K562 (cell line): Measurements from ENCODE around the gene MT4. TPM values are rescaled to one million over a fixed set of nuclear protein-coding genes. Genes with fewer than 3 reads are reported as not detected.
A peak's percentile ranks its signal among the peaks of the same experiment; 100 is the strongest.

Experiments used
- CUX1 ChIP-seq: fragments of 200-800 bp; sonication (Bioruptor generic); IDR thresholded peaks from 2 replicates; pipeline ENCODE4 v1.6.1; 2016; ENCODE audit warnings: missing genetic modification characterization, missing compliant biosample characterization
- ELK1 ChIP-seq: sonication (generic); formaldehyde crosslinking; IDR thresholded peaks from 2 replicates; pipeline ENCODE4 v1.8.1; 2022; ENCODE audit warnings: missing genetic modification reagents
- EP300 ChIP-seq: IDR thresholded peaks from 2 replicates; pipeline ENCODE4 v1.6.1; 2012; ENCODE audit warnings: low read length, improper control_type of control experiment
- FOXA1 ChIP-seq: fragments of 450-650 bp; IDR thresholded peaks from 2 replicates; pipeline ENCODE4 v1.6.1; 2016; ENCODE audit warnings: mild to moderate bottlenecking, borderline replicate concordance
- HES1 ChIP-seq: fragments of 450-650 bp; IDR thresholded peaks from 2 replicates; pipeline ENCODE4 v1.6.1; 2016; ENCODE audit warnings: low read depth, mild to moderate bottlenecking, moderate library complexity
- HIVEP1 ChIP-seq: fragments of 250-450 bp; sonication (Bioruptor Pico); IDR thresholded peaks from 2 replicates; pipeline ENCODE4 v1.4.0; 2020; ENCODE audit warnings: mild to moderate bottlenecking
- MLX ChIP-seq, 2 experiments: fragments of 450-650 bp in 1 of 2; sonication (generic) in 1 of 2; formaldehyde crosslinking; conservative IDR thresholded peaks; 2 replicates each; pipeline versions ENCODE4 v1.4.0 to v1.8.1; 2020 to 2022; ENCODE audit warnings: mild to moderate bottlenecking in 1 of 2, missing genetic modification reagents in 1 of 2
- MTA3 ChIP-seq: fragments of 450-650 bp; formaldehyde crosslinking; IDR thresholded peaks from 2 replicates; pipeline ENCODE4 v1.6.1; 2017; ENCODE audit warnings: mild to moderate bottlenecking, borderline replicate concordance
- RBM39 ChIP-seq: fragments of 200-400 bp; formaldehyde crosslinking; optimal IDR thresholded peaks from 2 replicates; pipeline ENCODE3; 2018; ENCODE audit warnings: low read depth, low read length
- TAF7 ChIP-seq: fragments of 450-650 bp; IDR thresholded peaks from 2 replicates; pipeline ENCODE4 v1.6.1; 2016; ENCODE audit warnings: missing genetic modification characterization, missing compliant biosample characterization
- TCFL5 ChIP-seq: fragments of 250-450 bp; sonication (Bioruptor Pico); conservative IDR thresholded peaks from 2 replicates; pipeline ENCODE4 v1.6.1; 2021; ENCODE audit warnings: mild to moderate bottlenecking, moderate library complexity, matching md5 sums
- VEZF1 ChIP-seq: fragments of 200-800 bp; sonication (Bioruptor generic); IDR thresholded peaks from 2 replicates; pipeline ENCODE4 v1.6.1; 2017; ENCODE audit warnings: missing genetic modification characterization, missing compliant biosample characterization
- polyA plus RNA-seq, 8 experiments: library from polyadenylated mRNA; depleted of rRNA in 4 of 8; stranded (reverse) in 5 of 8; unstranded in 3 of 8; fragments of >200 nt; fragmentation: Nextera tagmentation in 2 of 8; fragmentation: Illumina TruSeq in 1 of 8; extraction: Ambion mirVana in 2 of 8; extraction: Trizol in 1 of 8; gene quantifications; 2 replicates each; pipeline versions ENCODE4 v1.2.1 to v1.2.3, GENCODE V29; 2011 to 2014; ENCODE audit warnings: inconsistent platforms in 1 of 8, missing spikeins in 1 of 8
- total RNA-seq, 7 experiments: library from RNA; depleted of rRNA in 6 of 7; stranded (reverse); fragments of >200 nt in 6 of 7; fragmentation: Illumina TruSeq in 2 of 7; extraction: Trizol in 2 of 7; gene quantifications; 2 replicates each; pipeline versions ENCODE4 v1.2.1 to v1.2.3, GENCODE V29; 2011 to 2021; ENCODE audit warnings: low replicate concordance in 1 of 7
- TF ChIP-seq, protein P1 (sequence below): fragments of 250-450 bp; sonication (Bioruptor Pico); IDR thresholded peaks from 2 replicates; pipeline ENCODE4 v1.4.0; 2020; ENCODE audit warnings: mild to moderate bottlenecking, moderate library complexity

Gene MT4
- total and polyA plus RNA-seq, 9 of the 15 experiments (the other 6 are each of a cell fraction or from before 2014, with no cell fraction given), result not detected

DNA sequence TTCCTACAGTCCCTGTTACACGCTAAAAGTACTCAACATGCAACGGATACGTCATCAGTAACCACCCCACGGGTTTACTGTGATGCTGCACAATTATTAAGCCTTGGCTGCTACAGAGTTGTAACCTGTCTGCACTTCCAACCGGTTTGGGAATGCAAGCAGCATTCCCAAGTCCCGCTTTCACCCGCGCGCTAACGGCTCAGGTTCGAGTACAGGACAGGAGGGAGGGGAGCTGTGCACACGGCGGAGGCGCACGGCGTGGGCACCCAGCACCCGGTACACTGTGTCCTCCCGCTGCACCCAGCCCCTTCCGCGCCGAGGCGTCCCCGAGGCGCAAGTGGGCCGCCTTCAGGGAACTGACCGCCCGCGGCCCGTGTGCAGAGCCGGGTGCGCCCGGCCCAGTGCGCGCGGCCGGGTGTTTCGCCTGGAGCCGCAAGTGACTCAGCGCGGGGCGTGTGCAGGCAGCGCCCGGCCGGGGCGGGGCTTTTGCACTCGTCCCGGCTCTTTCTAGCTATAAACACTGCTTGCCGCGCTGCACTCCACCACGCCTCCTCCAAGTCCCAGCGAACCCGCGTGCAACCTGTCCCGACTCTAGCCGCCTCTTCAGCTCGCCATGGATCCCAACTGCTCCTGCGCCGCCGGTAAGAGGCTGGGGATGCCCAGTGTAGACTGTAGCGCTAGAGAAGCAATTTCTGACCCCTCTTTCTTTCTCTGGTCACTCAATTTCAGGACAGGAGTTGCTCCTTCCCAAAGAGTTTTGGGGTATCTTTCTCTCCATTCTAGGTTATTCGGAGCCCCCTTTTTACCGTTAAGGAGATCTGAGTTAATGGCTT lies 43.4 kb downstream of the MT4 start, which contains the start of gene MT2A (continued):
- TF ChIP-seq, protein P1, sequence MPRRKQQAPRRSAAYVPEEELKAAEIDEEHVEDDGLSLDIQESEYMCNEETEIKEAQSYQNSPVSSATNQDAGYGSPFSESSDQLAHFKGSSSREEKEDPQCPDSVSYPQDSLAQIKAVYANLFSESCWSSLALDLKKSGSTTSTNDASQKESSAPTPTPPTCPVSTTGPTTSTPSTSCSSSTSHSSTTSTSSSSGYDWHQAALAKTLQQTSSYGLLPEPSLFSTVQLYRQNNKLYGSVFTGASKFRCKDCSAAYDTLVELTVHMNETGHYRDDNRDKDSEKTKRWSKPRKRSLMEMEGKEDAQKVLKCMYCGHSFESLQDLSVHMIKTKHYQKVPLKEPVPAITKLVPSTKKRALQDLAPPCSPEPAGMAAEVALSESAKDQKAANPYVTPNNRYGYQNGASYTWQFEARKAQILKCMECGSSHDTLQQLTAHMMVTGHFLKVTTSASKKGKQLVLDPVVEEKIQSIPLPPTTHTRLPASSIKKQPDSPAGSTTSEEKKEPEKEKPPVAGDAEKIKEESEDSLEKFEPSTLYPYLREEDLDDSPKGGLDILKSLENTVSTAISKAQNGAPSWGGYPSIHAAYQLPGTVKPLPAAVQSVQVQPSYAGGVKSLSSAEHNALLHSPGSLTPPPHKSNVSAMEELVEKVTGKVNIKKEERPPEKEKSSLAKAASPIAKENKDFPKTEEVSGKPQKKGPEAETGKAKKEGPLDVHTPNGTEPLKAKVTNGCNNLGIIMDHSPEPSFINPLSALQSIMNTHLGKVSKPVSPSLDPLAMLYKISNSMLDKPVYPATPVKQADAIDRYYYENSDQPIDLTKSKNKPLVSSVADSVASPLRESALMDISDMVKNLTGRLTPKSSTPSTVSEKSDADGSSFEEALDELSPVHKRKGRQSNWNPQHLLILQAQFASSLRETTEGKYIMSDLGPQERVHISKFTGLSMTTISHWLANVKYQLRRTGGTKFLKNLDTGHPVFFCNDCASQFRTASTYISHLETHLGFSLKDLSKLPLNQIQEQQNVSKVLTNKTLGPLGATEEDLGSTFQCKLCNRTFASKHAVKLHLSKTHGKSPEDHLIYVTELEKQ (CRISPR knock-in tag), result no peak
- TF ChIP-seq RBM39 (no peak), VEZF1 (peak; percentile 58), ELK1 (CRISPR knock-in tag) (no peak), HES1 (no peak), MTA3 (peak; percentile 60; the same call in 1 of the 2 replicates), EP300 (0 out of 2 replicates have a peak, but pooled peaks have one; percentile 24), TCFL5 (CRISPR knock-in tag) (no peak), HIVEP1 (CRISPR knock-in tag) (no peak), MLX (CRISPR knock-in tag; conservative IDR thresholded peaks at IDR 0.05) (no peak), TAF7 (tag) (no peak), CUX1 (no peak), FOXA1 (no peak)
